Activated T-cell treated with anti-CD3 and anti-CD28 coated beads for 4 hours (primary cell): ENCODE data around the gene POU2AF1.

Experiments used
- DNase-seq: peaks from one replicate; pipeline ENCODE4 v3.0.0-alpha.2; 2020

Gene POU2AF1

DNA sequence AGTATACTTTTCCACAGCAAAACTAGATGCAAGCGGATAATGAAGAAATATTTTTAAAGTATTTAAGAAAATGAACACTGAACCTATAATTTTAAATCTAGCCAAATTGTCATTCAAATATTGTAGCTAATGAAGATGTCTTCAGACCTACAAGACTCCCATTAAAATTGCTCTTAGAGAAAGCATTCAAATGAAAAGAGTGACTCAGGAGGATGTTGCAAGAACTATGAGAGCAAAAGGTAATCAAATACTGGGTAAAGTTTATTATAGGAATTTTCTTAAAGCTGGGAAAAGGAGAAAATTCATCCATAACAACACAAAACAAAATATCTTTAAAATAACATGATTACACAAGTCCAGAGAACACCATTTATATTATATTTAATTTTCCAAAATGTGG, 5.4 kb upstream of the POU2AF1 start:
- DNase-seq: no peak

DNA sequence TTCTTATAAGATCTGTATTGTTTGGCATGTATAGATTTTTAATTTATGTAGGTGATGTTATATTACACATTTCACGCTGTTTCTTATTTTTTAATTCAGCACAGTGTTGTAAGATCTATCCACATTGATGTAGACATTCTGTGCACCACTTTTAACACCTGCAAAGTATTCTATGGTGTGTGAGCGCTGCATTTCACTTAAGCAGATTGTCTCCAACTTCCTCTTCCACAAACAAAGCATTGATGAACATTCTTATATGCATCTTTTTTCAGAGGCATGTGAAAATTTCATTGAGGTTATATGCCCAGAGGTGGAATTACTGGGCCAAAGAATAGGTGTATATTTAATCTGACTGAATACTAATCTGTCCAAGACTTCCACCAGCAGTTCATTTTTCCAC, 3.4 kb upstream of the POU2AF1 start:
- DNase-seq: no peak

DNA sequence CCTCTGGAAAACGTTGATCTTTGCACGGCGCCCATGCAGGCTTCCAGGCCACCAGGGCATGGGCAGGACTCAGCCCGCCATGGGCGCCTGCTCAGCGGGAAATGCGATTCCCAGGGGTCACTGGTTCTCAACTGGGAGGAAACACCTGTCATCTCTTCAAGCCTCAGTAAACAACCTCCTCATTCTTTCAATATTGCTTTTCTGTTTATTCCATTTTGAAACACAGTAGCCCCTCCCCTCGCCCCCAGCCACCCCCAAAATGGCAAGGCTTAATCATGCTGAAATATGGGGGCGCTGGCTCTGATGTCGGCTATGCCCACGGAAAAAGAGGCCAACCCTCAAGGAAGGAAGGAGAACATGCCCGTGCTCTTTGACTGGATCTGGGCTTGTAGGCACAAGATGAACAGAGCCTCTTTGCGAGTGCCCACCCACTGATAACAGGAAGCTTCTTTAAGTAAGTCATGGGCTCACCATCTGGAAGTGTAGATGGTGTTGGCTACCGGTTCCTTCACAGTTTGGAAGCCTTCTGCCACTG, 594 bp upstream of the POU2AF1 start:
- DNase-seq: peak; percentile 56

DNA sequence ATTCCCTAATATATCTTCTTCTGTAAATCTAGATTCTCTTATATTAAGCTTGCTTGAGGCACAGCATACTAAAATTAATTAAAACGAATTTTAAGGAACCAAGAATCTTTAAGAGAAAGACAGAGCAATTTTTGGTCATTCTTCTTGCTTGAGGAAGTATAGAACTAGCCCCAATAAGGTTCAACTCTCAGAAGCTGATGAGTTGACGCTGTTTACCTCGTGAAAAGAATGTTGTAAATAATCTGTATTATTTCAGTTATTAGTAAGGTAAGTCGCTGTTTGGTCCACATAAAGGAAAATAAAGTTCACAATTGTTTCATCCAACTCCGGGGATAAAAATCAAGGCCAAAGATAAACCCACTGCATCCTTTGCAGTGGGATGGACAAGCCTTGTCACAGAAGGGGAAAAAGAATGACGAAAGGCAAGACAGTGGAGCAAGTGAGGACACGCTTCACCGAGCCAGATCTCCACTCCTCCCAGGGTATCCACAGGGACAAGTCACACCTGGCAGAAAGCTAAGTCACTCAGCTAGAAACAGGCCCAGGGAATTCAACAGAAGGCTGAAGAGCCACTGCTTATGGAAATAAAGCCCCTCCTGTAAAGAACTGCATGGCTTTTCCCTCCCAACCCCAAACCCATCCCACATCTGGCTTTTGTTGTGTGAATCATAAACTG, 752 bp downstream of the POU2AF1 start:
- no peak for DNase-seq

DNA sequence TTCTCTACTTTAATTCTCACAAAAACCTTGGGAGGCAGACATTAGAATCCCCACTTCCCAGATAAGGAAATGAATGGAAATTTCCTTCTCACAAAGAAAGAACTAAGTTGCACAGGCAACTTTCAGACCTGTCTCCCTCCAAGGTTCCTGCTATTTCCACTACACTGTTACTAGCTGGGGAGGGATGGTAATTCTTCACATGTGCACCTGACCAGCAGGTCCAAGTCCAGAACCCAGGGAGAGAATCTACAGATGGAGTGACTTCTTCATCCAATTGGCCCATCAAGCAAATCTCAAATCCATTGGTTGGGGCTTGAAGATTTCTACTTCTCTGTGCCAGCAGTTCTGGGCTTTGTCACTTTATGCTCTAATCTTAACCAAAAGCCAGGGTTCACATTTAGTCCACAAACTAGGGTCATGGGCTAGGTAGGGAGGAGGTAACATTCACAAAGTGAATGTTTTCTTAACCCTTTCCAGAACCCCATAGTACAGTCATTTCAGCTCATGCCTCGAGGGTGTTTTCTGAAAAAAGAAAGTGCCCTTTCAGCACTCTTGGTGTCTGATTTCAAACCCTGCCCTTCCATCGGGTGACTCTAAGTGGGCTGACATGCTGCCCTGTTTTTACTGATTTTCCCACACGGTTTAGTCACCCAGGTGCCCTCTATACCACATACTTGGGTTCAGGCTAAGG, 2.7 kb downstream of the POU2AF1 start:
- no peak for DNase-seq

DNA sequence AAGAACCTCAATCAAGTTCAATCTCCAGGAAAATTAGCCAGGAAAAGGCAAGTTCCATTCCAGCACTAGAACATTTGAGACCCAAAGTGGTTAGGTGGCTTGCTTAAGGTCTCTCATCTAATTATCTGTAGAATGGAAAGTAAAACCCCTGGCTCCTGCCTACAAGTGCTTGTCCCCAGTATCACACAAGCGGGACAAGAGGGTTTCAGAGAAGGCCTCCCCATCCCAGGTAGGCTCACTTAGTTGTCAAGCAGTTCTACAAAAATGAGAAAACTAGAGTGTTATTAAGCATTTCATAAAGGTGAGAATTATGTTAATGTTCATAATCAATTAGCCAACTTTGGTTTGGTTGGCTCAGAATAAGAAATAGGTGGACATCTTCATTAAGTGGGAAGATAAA, 5.5 kb downstream of the POU2AF1 start:
- no peak for DNase-seq

DNA sequence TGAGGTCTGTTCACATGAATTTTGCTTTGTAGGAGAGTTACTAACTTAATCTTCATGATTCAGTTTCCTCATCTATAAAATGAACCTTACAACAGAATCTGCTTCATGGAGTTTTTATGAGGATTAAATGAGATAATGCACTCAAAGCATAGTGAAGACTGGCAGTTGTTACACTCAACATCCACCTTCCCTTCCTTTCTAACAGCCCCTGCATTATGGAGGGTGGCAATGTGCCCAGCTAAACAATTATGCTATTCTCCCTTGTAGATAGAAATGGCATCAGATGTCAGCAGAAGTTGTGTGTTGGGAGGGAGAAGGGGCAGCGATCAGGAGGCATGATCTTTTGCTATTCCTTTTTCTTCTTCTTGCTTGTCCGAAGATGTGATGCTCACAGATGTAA, 6.5 kb downstream of the POU2AF1 start:
- DNase-seq: no peak

DNA sequence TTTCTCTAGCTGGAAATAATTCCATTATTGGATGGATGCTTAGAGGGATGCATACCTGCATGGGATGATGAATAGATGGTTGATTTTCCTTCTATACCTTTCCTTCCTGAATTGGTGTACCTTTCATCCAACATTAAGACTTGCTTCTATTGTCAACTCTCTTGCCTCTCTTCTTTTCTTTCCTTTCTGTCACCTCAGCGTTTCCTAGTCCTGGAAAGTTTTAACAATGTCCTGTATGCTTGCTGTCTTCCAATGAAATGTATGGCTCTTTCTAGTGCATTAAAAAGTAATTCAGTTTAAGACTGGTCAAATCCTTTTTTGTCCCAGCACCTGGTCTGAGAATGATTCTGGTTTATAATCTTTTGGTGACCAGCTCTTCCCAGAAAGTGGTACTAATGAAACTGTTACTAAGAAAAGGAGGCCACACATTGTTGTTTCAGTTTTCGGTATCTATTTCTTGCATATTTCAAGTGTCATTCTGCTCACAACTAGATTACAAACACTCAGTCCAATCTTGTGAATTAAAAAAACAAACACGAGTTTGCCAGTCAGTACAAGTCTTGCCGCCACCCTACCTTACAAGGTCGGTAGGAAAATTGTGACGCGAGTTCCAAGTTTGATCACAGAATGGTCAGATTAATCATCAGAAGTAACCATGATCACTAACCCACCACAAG, 8.0 kb downstream of the POU2AF1 start:
- no peak for DNase-seq

DNA sequence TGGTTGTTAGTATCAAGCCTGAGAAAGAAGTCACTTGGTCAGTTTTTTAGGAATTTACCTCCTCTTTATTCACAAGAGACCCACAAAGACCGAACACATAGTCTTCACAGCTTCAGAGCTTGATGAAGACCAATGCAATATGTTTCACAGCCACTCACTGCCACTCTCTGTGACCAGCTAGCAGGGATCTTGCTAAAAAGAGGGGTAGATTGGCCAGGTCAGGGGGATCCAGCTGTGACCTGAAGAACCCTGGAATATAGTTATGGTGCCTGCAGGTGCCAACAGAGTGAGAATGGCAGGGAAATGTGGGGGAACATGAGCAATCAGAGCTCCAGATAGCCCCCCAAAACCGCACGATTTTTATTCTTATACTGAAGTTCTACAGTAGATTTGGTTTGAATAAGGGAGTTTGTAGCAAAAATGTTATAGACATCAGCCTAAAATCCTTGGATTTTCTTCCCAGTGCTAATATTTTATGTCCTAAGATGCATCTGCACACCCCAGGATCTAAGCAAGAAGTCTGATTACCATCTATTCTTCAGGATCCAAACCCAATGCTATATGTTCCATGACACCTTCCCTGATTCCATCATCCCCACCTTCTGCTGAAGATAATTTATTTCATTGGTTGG, 8.7 kb downstream of the POU2AF1 start:
- DNase-seq: no peak

DNA sequence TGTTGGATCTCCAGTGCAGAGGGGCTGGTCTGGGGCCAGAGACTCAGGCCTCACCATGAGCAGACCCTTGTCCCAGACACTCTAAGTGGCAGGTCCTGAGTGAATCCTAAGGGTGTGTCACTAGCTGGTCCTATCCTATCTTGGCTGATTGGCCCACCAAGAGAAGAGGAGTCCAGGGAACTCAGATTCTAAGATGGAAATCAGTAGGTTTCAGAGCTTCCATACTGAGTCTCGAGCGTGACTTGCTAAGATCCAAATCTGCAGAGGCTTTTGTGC, 10.9 kb downstream of the POU2AF1 start:
- no peak for DNase-seq

DNA sequence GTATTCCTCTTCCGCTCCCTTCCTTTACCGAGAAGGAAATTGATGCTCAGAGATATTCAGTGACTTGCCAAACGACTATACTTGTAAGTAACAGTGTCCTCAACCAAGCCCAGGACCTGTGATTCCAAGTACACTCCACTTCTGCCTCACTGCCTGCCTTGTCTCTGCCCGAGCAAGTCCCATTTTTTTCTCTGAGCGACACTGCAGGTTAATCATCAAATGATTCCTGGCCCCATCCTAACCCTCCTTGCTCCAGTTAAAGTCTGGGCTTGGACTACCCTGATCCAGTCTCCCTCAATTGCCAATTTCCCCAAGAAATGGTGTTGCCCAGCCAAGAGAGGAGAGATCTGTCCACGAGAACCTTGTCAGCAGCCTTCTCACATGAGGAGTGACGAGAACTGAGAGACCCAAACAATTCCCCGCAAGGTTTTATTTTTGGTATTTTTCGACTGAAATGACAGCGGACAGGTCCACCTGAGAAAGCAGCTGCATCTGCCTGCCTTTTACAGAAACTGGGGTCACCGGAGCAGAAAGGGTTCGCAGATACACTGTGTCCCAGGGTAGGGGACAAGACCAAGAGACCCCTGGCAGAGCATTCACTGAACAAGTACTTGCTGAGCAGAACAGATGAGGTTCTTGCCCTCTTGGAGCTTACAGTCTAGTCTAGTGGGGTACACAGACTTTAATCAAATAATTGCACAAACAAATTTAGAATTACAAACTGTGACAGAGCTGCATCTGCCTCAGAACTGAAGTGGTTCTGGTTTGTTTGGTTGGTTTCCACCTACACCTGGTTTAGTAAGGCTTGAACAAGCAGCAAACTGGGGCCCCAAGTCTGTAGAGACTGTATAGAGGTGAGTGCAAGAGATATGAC, 11.4 kb downstream of the POU2AF1 start:
- no peak for DNase-seq

DNA sequence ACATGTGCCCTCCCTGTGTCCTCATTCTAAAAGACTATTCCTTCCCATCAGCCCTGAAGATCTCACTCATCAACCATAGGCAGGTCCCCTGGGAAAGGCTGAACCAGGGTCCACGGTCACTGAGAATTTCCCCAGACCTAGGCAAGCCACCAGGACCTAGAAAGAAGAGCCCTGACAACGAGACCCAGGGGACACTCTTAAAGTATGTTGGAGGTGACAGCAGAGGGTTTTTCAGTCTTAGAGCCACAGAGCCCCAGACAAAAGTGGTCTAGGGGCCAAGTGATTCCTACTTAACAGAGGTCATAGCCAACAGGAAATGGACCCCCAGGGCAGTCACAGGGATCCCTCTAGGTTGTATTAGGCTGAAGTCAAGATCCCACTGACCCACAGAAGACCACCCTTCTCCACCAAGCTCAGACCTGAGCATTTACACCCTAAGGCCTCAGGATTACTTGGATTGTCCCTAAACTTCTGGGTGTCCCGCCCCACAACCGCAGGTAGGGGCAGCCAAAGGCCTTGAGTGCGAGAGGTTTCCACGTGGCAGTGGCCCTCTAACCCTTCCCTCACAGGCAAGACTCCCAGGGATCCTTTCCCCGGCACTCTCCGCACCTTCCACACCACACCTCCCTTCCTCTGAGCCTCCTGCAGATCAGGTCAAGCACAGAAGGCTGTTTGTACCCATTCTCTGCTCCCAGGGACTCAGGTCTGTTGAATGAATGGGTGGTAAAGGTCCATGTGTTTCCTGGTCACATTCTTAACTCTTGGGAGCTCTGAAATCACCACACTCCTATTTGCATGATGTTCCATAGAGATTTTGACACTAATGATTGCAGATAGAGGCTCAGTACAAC, 12.3 kb downstream of the POU2AF1 start:
- DNase-seq: no peak

DNA sequence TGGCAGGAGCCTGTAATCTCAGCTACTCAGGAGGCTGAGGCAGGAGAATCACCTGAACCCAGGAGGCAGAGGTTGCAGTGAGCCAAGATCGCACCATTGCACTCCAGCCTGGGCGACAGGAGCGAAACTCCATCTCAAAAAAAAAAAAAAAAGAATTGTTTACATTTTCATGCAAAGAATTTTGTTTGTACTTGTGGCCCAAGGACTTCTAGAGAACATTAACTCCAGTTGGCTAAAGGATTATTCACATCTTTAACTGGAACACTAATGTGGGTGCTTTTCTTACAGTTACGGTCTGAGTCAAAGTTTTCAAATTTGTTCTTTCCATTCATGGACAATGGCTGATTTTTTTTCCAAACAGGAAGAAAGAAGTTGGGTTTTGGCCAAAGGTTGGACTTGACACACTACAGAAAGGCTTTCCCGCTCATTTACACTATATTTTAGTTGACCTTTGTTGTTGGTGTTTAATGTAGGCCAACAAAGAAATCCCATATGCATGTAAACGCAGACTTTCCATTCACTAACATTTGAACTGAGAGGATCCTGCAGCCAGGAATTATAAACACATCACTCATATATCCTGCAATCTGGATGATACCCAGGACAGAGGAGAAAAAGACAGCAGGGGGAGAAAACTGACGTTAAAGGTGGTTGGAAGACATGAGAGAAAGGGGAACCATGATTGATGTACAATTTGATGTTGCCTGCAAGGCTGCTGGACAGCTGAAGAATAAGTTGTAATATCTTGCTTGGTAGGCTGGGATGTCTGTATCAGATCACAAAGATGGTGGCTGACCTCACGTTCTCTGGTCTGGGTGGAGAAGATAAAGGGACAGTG, 13.1 kb downstream of the POU2AF1 start:
- no peak for DNase-seq

DNA sequence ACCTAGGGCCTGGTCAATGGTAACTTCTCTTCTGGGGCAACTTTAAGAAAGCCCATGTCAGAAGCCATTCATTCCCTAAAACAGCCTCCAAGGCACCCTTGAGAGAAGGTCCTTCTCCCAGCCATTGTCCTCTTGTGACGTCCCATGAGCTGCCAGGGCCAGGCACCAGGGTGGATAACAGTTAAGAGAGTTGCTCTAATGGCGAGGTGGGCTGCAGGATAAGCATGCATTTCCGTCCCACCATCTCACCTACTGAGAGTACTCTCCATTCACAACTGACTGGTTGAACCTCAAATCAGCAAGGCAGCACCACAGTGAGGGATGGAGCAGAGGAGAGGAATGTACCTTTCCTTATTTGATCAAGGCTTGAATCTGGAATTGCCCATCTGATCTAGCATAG, 14.6 kb downstream of the POU2AF1 start:
- no peak for DNase-seq

DNA sequence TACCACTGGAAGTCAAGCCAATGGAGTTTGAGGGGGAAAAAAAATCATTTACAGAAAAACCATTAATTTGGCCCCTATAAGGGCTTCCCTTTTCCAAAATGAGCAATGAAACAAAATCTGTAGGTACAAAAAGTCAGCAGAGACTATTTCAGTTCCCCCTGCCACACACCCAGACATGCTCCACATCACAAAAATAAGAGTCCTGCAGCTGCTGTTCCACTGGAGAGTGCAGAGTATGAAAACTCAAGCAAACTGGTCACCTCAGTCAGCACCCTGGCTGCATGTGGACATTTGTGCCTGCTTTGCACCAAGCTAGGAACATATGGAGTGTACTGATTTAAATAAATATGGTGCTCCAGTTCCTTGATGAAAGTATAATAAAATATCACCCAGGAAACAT, 15.1 kb downstream of the POU2AF1 start:
- no peak for DNase-seq

DNA sequence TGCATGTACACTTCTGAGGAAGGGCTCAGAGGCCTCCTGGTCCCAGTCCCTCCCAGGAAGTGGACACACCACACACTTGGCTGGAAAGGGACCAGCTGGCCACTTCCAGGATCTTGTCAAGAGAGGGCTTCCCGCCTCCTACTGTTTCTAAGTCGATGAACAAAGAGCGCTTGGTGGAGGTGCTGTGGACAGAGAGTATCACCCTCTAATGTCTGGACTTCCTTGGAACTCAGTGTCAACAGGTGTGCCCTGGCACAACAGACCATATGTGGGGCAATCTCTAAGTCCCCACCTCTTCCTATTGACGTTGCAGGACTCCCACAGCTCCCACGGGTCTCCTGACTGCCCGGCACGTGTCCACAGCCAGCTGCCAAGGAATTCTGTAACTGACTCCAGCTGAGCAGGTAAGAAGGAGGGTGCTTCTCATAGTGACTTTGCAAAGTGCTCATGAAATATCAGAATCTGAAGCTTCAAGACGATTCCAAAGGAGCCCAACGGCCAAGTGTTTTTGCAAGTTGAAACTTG, 16.1 kb downstream of the POU2AF1 start:
- DNase-seq: no peak

DNA sequence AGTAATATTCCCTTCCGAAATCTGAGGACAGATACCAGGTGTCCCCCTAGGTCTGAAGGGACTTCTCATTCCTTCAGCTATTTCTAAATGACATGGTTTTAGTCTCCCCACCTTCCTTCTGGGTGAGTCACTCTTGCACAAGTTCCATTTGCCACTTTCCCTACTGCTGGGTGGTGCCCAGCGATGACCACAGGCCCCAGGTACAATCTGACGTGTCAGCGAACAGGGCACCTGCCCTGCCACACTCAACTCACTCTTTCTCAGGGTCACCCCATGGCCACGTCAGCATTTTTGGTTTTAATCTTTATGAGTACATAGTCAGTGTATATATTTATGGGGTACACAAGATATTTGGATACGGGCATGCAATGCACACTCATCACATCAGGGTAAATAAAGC, 17.2 kb downstream of the POU2AF1 start:
- no peak for DNase-seq

DNA sequence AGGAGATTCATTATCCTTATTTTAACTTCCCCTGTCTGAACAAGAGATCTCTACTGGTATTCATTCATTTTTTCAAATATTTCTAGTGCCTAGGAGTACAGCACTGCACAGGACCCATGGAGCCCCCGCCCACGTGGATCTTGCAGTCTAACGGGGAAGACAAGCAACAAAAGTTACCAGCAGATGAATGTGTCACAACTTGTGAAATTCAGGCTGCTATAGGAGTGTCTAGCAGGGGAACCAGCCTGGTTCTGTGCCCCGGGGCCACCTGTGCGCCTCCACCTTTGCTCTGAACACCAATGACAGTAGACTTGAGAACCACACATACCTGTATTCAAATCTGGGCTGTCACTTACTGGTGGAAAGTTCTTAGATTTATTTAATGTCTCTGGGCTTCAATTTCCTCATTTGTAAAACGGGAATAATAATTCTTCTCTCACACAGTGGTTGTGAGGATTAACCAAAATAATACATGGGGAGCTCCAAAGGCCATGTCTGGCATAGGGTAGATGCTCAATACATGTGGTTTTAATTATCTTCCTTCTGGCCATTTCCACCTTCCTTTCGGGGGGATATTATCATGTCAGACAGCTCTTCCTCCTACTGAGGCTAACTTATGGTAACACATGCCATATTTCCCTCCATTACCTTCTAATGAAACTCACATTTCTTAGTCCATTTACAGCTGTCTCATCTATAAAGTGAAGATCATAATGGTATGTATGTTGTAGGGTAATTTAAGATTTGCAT, 17.8 kb downstream of the POU2AF1 start:
- DNase-seq: no peak

DNA sequence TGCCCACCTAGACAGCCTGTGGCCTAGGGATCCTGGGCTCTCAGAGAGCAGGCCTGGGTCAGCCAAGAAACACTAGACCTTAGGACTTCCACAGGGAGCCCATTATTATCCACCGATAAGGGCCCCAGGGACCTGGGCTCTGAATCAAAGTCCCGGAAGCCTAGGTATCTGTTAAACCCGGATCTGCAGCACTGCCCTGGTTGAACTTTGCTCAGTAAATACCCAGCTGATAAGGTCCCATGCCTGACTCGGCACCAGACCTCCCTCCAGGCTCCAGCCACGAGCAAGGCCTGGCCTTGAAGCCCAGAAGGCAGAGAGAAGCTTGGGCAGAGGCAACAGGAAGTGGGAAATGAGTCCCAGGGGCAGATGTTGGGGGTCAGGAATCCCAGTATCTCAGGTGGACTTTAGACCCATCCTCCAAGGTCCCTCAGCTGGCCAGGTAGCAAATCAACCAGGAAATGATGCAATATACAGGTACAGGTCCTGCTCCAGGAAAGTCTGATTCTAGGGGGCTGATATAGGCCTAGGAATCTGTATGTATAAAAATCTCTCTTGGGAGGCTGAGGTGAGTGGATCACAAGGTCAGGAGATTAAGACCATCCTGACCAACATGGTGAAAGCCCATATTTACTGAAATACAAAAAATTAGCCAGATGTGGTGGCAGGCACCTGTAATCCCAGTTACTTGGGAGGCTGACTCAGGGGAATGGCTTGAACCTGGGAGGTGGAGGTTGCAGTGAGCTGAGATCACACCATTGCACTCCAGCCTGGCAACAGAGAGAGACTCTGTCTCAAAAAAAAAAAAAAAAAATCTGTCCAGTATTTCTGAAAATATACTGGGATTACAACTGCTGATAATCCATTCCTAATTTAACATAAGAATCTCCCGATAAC, 18.7 kb downstream of the POU2AF1 start:
- DNase-seq: no peak
